ENCODE data around the gene ARVCF.
"Not testable (repeated sequence)": the region's sequence is repeated elsewhere in the genome, so short reads cannot be mapped to it uniquely, and the experiment has no call there.

The ARVCF gene

DNA sequence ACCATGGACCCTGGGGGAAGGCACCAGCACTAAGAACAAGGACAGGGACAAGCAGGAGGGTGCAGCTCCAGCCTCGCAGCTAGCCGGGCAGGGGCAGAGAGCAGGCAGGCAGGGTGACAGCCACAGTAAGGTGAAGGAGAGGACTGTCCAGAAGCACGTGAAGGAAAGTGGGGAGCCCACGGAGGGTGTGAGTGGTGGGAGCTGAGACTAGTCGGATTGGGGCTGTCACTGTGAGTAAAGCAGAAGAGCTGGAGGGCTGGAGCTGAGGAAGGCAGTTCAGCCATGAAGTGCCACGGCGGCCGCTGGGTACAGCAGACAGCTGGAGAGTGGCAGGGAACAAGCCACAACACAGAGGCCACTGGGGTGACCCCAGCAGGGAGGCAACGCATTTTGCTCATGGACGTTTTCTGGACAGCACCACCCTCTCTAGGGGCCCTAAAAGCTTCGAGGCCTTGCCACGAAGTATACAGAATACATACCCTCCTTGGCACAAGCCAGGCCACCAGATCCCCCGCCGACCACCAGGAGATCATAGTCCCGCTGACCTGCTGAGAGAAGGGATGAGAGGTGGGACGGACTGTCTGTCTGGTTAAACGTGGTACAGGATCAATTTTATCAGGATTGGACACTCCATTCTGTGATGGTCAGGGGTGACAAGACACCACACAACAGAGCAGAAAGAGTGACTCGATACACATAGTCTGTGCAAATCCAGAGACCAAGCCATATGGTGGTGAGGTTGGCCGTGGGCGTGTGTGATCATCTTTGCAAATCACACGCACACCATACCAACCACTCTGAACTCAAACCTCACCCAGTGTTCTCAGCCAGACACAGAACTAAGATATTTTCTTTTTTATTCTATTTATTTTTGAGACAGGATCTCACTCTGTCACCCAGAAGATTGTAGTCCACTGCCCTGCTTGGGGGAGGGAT is 85.8 kb downstream of the ARVCF start:
- DNase-seq, result no peak

DNA sequence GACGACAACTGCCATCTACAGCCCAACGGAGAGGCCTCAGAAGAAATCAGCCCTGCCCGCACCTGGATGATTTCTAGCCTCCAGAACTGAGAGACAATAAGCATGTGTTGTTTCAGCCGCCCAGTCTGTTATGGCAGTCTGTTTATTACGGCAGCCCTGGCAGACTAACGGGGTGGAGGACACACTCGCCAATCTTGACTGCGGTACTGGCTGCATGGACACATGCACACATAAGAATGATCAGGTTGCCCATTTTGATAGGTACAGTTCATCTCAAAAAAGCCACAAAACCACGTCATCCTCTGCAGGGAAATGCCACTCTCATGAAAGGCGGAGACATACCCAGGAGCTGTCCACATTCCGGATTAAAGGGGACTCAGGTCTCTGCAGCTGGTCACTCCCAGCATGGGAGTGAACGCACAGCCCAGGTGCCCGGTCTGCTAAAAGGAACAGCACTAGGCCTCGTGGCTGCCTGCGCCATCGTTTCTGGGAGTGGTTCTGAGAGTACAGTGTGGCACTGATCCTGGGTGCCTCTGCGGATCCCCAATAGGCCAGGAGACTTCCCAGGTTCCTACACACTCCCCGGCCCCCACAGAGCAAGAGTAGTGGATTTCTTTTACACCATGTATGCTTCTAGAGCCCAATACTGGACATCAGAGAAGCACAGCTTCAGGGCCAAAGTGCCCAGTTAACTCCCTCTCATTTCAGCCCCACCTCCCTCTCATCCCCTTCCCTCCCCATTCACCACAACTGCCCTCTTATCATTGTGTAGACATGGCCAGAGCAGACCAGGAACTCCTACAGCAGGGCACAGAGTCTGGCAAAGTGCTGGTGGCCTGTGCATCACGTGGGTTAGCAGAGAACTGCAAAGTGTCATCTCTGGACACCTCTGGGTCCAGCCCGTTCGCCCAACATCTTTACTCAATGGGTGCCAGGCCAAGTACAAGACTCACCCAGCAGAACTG is 86.8 kb downstream of the ARVCF start:
- no peak for DNase-seq

GRCh38 chr22:19928207-19928606 is 88.4 kb downstream of the ARVCF start:
- DNase-seq, result no peak

DNA sequence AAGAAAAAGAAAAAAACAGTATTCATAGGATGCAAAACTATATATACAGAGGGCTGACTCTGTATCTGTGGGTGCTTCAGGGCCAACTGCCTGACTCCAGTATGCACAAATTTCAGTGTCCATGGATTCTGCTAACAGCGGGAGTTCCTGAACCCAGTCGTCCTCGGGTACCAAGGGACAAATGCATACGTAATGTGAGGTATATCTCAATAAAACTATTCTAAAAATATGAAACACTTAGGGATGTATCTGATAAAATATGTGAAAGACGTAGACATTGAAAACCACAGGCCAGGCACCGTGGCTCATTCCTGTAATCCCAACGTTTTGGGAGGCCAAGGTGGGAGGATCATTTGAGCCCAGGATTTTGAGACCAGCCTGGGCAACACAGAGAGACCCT is 88.9 kb downstream of the ARVCF start:
- no peak for DNase-seq

DNA sequence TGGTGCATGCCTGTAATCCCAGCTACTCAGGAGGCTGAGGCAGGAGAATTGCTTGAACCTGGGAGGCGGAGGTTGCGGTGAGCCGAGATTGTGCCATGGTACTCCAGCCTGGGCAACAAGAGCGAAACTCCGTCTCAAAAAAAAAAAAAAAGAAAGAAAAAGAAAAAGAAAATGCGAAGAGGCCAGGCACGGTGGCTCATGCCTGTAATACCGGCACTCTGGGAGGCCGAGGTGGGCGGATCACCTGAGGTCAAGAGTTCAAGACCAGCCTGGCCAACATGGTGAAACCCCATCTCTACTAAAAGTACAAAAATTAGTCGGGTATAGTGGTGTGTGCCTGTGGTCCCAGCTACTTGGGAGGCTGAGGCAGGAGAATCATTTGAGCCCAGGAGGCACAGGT is 90.6 kb downstream of the ARVCF start:
- DNase-seq, result not testable (repeated sequence)

DNA sequence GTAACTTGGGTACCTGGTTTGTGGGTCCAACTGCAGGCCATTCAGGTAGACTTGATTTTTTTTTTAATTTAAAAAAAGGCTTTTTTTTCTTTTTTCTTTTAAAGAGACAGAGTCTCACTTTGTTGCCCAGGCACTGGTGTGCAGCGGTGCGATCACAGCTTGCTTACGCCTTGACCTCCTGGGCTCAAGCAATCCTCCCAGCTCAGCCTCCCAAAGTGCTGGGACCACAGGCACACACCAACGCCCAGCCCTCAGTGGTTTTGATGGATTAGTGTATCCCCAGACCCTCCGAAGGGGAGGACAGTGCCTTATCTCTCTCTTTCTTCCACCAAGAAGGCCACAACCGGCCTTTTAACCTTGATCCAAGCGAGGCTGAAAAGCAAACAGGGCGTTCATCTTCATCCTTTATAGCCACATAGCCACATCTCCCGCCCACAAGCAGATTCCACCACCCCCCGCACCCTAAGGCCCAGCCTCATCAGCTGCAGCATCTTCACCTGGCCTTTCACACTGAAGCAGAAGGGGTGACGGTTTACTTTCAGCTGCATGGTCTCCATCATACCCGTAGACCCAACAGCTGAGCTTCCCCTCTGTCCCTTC is 92.6 kb downstream of the ARVCF start:
- no peak for DNase-seq

- DNase-seq, result no peak
Measured at GRCh38 chr22:19921544-19922081, 95.0 kb downstream of the ARVCF start.
